MV-4-11 (cell line): ENCODE data around the gene MAP2K6.

Source experiments
- DNase-seq: peaks from one replicate; lab custom pipeline; 2025; lab: John Stamatoyannopoulos, UW

MAP2K6 gene

DNA sequence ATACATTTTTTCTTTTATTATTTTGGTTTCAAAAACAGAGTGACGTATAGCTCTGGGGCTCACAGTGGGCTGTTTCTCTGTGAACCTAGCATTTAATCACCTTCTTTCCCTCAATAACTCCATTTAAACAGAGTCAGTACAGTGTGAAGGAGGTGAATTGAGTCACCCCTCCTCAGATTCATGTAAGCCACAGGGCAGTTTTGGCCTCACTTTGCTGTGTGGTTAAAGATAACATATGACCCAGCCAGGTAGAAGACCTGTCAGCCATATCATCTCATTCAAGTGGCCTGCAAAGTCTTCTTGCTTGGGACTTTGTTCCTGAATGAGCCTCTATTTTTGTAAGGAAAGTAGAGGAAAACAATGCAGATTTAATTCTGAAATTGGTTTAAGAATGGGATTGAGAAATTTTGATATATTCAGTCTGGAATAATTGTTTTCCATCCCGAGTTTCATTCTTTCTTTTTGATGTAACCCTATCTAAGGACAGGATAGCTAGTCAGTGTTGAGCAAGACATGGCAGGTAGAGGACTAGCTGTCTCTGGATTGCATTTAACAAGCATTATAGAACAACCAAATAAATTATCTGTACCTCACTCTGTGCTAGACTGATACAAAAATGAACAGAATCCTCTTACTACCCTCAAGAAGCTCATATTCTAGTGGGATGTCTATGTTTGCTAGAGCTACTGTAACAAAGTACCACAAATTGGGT, 13.1 kb downstream of the MAP2K6 start:
- no peak for DNase-seq

- DNase-seq: peak; percentile 48
These were observed 13.9 kb downstream of the MAP2K6 start for GRCh38 chr17:69428252-69428980.

DNA sequence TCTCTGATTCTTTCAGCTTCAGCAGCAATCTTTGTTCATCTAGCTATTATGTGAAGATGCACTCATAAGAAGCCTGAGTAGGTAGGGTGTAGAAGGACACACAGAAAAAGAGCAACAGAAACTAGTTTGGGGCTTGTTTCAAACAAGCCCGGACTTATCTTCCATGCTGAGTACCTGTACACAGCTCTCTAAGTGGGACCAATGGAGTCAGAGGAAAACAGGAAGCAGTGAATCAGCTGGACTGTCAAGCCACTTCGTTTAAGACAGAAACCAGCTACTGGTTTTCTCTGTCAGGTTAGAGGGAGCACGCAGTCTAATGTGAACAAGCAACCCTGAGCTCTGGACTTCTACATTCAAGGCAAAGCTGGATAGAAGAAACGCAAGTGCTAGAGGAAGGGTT, 16.0 kb downstream of the MAP2K6 start:
- DNase-seq: peak; percentile 25

DNA sequence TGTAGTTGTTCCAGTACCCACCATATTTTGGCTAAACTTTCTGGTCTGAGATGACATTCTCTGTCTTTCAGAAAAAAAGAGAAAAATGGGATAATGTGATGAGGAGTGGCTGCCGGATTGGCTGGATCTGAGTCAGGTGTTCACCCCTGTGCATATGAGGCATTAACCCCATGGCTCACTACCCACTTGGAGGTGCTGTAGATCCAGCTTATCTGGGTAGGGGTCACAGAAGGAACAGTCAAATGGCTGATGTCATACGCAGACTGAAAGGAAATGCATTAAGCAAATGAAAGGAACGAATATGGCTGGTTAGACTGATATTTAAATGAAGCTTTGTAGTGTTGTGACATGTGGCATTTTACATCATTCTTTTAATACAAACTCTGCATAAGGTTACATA, 17.3 kb downstream of the MAP2K6 start:
- DNase-seq: no peak

GRCh38 chr17:69433093-69433492, 18.6 kb downstream of the MAP2K6 start:
- DNase-seq: no peak

GRCh38 chr17:69434164-69434579, 19.7 kb downstream of the MAP2K6 start:
- no peak for DNase-seq

DNA sequence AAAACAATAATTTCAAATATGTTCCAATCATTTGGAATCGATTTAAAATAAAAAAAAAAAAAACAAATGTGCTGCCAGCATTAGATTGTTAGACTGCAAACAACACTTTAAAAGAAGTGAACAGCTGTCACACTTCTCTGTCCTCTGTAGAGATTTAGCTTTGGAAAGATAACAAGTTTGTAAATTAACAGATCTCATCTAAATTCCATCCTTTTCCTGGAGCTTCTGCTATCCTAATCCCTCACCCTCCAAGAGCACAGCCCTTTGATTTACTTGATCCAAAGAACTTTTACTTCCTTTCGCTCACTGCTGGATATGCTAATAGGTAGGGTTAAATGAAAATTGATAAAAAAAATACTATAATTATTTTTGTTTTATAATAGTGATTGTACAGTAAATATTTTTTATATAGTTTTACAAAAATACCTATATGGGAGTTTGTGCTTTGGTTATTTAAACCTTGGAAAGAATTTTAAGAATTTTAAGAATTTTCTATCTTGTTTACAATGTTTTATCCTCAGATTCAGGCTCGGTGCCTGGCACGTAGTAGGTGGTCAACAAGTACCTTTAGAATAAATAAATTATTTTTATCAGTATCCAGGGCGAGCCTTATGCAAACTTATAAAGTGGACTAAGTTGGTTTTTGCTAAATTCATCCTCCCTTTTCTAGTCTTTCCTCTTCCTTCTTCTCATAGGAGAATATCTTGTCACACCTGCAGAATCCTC, 21.6 kb downstream of the MAP2K6 start:
- DNase-seq: no peak

GRCh38 chr17:69437475-69437874, 23.0 kb downstream of the MAP2K6 start:
- DNase-seq: no peak

DNA sequence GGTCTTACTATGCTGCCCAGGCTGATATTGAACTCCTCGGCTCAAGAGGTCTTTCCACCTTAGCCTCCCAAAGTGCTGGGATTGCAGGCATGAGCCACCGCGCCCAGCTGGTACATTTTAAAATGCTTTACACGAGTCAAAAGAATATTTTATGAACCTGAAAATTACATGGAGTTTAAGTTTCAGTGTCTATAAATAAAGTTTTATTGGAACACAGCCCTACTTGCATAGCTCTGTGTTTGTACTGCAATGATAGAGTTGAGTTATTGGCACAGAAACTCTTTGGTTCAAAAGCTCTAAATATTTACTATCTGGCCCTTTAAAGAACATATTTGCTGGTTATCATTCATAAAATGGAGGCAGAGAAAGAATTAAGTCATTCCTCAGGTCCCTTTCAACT, 24.3 kb downstream of the MAP2K6 start:
- no peak for DNase-seq

DNA sequence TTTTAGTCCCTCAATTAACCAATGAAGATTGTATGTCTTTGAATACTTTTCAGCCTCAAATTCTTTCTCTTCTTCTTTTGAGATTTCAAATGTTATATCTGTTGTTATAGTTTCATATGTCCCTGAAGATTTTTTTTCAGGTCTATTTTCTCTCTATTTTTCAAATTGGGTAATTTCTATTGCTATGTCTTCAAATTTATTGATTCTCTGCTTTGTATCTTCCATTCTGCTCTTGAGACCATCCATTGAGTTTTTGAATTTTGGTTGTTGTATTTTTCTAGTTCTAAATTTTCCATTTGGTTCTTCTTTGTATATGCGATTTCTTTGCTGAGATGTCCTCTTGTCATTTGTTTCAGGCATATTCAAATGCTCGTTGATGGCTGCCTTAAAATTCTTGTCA, 26.7 kb downstream of the MAP2K6 start:
- DNase-seq: no peak

GRCh38 chr17:69443138-69443537, 28.6 kb downstream of the MAP2K6 start:
- no peak for DNase-seq

- no peak for DNase-seq
These were observed 29.5 kb downstream of the MAP2K6 start for GRCh38 chr17:69444023-69444422.

- peak; percentile 3 for DNase-seq
These were observed 30.6 kb downstream of the MAP2K6 start for GRCh38 chr17:69445132-69445531.

DNA sequence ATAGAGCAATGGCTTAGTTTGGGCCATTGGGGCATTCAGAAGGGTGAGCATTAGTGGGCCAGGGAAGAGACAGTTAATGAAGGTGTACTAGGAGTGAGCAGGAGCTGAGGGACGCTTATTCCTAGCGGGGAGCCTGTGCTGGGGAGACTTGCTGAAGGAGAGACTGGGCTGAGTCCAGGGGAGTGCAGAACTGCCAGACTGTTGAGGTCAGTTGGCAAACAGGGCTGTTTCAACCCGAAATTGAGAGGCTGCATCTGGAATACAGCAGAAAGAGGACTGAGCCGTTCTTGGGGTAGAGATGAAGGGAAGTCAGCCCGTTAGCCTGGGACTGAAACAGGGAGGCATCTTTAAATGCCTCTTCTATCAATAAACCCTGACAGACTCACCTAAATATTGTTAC, 33.2 kb downstream of the MAP2K6 start:
- no peak for DNase-seq

DNA sequence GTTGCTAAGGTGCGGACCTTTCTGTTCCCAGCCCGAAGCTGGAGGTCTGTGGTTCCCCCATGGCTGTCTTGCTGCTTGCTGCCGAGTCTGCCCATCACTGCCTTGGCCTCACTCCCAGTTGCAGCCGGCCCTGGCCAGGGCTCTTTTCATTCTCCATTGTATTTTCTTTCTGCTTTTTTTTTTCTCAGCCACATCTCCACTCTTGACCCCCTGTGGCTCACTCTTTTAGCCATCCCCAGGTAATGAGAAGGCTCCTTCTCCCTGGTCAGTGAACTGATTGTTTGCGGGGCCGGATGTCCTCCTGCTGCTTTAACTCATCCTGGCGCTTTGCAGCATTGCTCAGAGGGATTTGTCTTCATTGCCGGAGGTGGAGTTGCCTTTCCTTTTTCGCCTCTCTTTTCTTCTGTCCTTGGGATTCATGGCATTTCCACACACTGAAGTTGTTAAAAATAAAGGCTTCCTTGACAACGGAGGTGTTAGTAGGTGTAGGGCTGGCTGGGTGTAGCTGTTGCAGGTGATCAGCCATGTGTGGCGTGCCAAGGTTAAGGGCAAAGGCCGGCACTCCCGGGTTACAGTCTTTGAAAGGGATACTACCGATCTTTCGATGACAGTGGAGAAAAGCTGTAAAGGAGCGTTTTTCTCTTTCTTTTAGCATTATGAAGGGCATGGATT, 34.1 kb downstream of the MAP2K6 start:
- DNase-seq: no peak

- DNase-seq: no peak
These were observed 35.6 kb downstream of the MAP2K6 start for GRCh38 chr17:69450131-69450530.

- DNase-seq: no peak
These were observed 36.4 kb downstream of the MAP2K6 start for GRCh38 chr17:69450918-69451317.

DNA sequence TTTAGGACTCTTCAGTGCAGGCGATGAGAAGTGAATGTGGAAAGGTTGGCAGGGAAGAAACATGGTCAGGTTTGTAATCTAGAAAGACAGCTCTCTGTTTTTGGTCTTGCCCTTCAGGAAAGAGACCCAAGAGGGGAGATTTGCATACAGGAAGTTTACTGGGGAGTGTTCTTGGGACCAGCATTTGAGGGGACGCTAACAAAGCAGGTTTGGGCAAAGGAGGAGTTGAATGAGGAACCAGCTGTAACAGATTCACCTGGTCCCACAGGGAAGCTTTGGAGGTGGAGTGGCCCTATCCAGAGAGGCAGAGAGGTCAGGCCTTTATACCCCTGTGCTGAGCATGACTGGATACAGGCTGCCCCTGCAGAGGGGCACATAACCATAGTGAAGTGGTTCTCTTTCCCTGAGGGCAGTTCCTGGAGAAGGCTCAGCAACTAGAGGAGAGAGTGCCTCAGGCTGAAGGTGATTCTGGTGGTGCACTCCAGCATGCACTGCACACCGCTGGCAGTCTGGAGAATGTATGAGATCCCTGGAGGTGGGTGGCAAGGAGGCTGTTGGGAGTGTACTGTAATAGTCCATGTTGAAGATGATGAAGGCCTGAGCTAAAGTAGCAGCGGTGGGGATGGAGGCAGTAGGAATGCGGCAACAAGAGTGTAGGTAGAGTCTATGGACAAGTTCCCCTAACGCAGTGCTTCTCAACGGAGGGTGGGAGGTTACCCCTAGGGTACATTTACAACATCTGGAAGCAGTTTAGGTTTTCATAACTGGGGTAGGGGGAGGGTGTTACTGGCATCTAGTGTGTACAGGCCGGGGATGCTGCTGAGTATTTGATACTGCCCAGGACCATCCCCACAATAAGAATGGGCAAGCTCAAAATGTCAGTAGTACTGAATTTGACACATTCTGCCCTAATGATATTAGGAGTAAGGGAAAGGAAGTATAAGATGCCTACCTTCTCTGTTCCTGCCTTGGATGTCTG, 37.2 kb downstream of the MAP2K6 start:
- no peak for DNase-seq

DNA sequence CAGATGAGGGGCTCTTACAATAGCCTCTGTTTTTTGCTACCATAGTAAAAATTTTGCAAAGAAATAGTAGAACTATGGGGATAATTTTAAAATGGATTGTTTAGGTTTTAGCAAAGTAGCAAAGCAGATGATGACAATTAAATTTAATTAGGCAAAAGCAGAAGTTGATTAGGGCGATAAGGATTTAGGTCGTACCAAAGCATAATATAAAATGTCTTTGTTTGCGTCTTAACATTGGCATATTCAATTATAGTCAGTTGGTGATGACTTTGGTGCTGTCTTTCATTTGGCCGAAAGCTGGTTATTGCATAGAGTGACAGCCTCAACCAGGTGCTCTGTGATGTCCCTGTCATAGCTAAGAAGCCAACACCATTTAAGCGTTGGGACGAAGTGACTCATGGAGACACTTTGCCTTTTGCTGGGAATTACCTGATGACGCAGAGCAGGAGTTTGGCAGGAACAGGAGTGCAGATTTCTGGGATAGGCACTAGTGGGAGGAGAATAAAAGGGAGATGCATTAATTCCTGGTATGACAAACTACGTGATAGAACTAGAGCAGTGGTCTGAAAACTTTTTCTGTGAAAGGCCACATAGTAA, 38.3 kb downstream of the MAP2K6 start:
- DNase-seq: no peak

- DNase-seq: no peak
These were observed 39.6 kb downstream of the MAP2K6 start for GRCh38 chr17:69454051-69454450.

GRCh38 chr17:69455040-69455439, 40.5 kb downstream of the MAP2K6 start:
- DNase-seq: no peak
